CD4-positive, alpha-beta T cell treated with Interferon alpha-2 for 1 hour (primary cell): ENCODE measurements around the gene DAZL.

ENCODE experiments used
- DNase-seq, 2 donors: peaks; one replicate each; pipeline ENCODE4 v3.0.0-alpha.2; 2020 to 2022

The DAZL gene

DNA sequence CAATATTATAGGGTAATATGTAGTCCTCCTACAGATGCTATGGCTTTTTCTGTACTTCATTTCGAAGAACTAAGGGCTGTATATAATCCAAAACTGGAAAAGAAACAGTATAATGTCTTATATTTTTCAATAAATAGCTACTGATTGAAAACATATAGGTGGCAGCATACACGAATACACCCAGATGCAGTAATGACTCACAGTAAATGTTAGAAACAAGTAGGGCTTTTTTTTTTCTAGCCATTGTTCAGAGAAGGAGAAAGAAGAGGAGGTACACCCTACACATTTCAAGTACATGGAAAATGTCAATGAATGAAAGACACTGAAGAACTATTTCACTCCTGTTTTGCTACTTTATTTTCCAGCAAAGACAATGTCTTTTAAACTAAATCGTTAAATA is 9.4 kb downstream of the DAZL start:
- DNase-seq: no peak

DNA sequence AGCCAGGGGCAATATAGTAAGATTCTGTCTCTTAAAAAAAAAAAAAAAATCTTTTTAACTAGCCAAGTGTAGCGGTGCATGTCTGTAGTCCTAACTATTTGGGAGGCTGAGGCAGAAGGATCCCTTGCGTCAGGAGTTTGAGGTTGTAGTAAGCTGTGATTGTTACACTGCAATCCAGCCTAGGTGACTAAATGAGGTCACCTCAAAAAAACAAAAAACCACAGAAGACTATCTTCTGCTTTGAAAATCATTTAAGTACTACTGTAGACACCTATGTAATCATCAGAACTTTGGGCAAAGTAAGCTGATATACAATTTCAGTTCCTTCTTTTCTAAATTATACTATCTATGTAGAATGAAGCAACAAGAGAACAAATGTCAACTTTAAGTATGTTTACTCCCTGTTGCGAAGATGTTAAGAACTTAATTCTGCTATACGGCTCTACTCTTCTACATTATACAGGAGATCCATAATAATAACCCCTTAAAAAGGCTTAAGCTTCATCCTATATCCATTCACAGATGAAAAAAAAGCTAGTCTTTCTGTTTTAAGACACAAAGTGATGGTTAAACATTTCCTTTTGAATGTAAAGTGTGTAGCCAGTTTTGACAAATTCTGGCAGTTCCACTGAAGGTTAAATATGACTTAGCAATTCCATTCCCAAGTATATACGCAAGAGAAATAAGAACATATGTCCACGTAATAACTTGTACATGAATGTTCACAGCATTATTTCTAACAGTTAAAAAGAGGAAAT is 15.2 kb downstream of the DAZL start:
- DNase-seq: no peak

DNA sequence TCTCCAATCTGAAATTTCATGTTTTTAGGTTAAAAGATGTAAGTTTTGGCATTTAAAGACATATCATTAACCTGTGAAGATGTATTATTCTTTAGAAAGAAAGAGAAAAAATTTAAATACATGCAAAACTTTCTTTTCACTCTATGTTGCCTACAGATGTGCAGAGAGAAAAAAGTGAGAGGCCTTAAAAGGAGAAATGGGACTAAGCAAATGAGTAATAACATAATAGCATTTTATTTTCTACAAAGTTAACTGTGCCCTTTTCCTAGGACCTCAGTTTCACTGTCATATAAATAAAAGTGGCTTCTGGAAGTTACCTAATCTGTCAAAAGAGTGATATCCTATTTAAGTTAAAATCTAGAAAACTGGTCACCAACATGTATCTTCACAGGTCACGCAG is 16.1 kb downstream of the DAZL start:
- DNase-seq: no peak

DNA sequence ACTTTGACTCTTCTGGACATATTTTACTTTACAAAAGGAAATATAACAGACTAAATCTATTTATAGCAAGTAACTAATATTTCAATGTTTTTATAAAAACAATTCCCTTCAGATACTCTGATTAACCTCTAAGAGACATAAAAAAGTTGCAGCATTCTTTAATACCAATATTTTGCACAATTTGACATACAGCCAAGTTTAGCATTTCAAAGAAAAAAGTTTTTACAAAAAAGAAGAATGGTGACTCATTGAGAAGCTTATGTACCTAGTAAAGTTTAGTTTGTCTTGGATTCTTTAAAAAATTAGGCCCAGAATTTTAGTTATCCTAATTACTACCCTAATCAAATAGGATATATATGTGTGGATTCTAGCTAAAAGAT is 17.6 kb downstream of the DAZL start:
- DNase-seq: no peak

DNA sequence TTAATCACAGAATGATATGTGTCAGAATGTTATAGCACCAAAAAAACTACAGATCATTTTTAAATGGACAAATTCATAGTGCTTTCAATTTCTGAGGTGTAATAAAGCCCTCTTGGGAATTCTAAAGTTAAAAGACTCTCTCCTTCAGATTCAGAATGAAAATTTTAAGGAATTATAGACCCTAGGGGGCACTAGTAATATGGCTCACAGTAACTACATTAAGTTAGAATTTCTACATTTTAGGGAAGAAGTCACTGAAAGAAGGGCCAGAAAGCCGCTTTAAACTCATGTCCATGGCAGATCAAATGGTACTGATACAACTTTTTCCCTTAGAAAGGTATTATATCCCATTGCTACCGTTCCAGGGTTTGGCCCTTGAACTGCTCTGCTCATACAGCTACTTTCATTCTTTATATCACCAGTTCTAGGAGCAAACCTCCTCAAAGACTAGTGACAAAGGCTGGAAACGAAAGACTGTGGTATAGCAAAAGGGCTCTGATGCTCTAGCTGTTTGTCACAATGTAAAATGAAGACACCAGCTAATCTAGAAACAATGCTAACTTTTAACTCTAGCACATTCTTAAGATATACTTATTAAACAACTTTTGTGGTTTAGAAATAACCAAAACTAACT is 18.1 kb downstream of the DAZL start:
- DNase-seq: no peak

DNA sequence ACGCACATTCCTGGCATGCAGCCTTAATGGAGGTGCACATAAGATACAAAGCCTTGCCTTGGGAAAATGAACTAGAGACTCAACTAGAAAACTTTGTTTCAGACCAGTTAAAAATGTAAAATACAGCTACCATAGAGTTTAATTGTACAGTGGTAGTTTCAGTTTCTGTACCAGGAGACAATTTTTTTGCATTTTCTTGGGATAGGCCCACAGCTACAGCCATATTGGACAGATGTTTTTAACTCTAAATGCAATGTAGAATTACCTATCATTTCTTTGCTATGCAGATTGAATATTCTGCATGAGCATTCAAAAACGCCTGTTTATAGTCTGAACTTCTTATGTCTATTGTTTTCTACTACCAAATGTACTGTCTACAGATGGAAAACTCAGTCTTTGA is 20.3 kb downstream of the DAZL start:
- DNase-seq: no peak

DNA sequence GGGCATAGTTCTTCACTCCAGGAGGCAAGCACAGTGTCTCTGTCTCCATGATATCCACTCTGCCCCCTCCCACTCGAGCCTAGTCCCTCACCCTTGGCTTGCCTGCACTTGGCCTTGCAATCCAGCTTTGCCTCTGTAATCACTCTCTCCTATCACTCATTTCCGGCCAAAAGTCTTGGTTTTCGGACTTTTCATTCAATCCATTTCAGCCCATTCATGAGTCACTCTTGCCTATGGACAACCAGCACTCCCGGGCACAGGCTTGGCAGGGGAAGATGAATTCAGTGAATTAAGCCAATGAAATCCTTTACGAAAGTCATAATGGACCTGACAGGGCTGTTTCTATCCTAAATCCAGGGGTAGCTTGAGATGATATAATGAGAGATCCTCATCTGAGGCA is 21.7 kb downstream of the DAZL start:
- DNase-seq: no peak

DNA sequence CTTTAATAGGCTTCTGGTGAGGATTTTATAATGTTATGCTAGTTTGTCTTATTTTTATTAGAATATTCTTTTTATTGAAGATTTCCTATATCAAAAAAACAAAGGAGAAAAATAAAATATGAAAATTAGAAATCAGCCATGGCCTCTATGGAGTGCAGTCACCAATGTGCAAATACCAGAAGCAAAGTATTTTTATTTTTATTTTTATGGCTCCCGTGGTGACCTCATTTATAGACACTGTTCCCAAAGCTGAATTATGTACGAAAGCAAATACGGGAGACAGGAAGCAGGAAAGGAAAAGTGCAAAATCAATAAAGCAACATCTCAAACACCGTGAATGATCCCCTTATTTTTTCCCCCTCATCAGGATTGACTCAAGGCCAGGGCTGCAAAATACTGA is 35.1 kb downstream of the DAZL start:
- no peak for DNase-seq

DNA sequence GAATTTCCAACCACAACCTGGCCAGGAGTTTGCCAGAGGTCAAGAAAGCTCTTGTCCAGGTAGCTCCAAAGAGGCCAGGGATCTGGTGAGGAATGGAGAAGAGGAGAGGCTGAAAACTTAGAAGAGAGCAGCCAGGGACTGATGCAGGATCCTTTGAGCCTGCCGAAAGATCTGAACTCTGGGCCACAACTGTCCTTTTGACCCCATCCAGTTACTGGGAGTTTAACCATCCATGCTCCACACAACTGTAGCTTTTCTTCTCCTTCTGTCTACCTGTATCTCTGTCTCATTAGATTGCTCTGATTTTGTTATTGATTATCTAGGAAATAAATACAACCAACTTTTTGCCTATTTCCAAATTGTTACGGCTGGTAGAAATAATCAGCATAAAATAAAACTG is 36.7 kb downstream of the DAZL start:
- DNase-seq: no peak

DNA sequence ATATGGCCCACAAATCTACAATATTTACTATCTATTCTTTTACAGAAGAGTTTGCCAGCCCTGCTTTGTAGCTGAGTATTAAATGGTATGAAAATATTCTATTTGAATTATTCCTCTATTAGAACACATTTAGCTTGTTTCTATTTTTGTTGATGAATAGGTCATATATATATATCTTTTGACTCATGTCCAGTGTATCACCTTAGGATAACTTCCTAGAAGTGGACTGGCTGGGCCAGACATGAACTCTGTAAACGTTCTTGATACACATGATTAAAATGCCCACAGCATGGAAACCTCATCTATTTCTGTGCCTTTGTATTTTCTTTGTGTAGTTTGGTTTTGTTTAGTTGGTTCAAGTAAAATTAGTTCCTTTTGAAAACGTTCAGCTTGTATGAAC is 37.1 kb downstream of the DAZL start:
- no peak for DNase-seq

DNA sequence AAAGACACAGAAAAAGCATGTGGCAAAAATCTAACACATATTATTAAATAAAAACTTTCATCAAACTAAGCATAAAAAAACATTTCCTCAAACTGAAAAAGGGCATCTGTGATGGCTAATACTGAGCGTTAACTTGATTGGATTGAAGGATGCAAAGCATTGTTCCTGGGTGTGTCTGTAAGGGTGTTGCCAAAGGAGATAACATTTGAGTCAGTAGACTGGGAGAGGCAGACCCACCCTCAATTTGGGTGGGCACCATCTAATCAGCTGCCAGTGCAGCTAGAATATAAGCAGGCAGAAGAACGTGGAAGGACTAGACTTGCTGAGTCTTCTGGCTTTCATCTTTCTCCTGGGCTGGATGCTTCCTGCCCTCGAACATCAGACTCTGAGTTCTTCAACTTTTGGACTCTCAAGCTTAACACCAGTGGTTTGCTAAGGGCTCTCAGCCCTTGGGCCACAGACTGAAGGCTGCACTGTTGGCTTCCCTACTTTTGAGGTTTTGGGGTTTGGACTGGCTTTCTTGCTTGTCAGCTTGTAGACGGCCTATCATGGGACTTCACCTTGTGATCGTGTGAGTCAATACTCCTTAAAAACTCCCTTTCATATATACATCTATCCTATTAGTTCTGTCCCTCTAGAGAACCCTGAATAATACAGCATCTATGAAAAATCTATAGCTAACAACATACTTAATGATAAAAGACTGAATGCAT is 45.4 kb downstream of the DAZL start:
- no peak for DNase-seq

DNA sequence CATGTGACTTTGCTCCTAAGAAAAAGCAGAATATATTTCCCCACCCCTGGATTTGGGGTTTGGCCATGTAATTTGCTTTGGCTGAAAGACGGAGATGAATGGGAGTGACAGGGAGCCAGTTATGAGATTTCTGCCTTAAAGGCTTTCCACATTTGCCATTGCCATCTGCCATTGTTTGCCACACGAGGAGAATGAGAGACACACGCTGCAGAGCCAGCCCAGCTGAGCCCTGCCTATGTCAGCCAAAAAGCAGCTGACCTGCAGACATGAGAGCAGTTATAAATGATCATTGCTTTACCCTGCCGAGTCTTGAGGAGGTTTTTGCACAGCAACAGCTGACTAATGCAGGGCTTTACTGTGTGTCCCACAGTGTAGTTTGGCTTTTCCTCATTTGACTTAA is 51.1 kb downstream of the DAZL start:
- DNase-seq: no peak

DNA sequence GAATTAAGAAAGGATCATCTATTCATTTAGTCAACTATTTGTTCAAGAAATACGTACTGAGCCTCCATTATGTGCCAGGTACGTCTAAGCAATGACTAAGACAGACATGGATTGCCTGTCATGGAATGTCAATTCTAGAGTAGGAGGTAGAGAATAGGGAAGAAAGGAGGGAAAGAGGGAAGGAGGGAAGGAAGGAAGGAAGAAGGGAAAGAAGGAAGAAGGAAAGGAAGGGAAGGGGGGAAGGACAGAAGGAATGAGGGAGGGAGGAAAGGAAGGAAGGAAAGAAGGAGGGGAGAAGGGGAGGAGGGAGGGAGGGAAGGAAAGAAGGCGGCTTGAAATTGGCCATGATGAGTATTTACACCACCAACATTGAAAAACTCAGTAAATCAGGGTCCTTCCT is 52.5 kb downstream of the DAZL start:
- DNase-seq: no peak

DNA sequence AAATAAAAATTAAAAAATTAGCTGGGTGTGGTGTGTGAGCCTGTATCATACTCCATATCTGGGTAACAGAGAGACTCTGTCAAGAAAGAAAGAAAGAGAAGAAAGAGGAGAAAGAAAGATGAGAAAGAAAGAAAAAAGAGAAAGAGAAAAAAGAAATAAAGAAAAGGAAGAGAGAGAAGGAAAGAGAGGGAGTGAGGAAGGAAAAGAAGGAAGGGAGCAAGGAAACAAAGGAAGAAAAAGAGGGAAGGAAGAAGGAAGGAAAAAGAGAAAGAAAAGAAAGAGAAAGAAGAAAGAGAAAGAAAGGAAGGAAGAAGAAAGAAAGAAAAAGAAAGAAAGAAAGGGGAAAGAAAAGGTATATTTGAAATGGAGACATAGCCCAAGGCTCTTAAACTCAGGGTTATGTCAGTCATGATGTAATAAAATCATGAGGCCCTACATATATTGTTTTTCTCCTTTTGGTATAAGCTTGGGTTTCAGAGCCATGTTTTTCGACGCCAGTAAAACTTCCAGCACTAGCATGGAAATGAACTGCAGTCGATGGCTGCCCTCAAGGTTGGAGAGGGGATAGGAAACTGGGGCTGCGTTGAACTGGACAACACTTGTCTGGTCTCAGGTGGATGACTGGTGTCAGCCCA is 53.8 kb downstream of the DAZL start:
- DNase-seq: no peak

DNA sequence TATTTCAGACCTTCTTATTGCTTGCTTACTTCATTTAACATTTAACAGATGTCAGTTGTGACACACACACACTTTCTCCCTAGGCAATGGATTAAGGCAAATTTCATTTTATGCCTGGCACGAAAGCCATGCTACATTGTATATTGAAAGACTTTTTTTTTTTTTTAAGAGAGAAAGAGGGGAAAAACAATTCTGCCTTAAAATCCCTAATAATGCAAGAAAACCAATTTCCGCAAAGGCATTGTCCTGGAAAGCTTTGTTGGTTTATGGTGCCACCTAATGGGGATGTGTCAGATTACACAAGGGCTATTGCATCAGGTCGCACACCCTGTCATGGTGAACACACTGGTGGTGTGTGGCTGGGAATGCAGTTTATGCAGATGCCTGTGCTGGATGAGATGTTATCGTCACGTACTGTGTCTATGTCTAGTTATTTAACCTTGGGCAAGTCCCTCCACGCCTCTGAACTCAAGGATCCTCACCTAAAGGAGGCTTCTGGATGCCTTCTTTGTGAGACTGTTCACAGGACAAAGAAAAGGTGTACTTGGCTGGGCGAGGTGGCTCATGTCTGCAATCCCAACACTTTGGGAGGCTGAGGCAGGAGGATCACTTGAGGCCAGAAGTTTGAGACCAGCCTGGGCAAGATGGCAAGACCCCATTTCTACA is 54.4 kb downstream of the DAZL start:
- peak; percentile 77 to 86 for DNase-seq

DNA sequence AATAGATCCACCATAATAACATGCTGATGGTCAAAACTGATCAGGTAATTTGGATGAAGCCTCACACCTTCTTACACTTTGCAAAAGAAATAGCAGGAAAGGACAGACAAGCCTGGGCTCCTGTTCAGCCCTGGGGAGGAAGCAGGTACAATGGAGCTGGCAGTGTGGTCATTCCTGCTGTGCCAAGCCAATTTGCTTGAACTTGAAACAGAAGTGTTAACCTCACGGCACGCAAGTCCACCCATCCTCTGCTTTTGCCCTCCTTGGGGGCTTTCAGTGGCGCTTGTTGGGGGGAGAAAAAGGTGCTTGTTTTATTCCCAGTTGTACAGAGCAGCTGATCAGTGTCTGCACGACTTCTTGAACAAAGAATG is 54.9 kb downstream of the DAZL start:
- DNase-seq: no peak

DNA sequence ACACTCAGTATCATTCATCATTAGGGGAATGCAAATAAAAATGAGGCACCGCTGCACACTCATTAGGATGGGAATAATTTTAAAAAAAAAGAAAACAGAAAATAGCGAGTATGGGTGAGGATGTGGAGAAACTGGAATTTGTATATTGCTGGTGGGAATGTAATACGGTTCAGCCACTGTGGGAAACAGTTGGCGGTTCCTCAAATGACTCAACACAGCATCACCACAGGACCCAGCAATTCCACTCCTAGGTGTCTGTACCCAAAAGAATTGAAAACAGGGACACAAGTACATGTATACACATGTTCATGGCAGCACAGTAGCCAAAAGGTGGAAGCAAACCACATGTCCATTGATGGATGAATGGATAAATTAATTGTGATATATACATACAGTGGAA is 56.5 kb downstream of the DAZL start:
- no peak for DNase-seq

DNA sequence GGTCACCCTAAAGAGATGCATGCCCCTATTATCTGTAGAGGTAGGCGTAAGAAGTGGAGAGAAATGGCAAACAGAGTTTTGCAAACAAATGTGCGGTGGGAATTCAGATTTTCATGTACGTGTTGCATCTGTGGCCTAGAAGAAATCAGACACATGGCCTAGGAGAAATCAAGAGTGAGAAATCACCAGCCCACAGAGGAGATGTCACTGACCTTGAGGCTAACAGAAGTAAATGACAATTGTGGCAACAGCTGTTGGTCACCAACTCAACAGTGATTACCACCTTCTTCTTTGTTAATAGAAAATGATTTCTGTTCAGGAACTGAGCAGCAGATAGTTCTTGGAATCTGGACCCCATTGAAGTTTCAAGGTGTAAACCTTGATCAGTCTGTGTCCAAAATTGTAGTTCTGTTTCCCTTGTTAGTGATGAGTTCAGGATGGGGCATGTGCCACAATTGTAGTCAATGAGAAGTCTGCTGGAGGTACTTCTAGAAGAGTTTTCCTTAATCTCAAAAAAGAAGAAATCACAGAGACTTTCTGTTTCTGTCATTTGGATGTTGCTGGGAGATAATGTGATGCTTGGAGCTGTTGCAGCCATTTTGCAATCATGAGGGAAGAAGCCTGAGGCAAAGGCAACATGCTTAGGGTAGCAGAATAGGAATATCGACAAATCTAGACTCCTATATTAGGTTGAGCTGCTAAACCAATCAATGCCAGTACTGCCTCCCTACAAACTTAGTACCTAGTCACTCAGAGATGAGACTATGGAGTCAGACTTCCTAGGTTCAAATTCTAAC is 57.5 kb downstream of the DAZL start:
- no peak for DNase-seq

DNA sequence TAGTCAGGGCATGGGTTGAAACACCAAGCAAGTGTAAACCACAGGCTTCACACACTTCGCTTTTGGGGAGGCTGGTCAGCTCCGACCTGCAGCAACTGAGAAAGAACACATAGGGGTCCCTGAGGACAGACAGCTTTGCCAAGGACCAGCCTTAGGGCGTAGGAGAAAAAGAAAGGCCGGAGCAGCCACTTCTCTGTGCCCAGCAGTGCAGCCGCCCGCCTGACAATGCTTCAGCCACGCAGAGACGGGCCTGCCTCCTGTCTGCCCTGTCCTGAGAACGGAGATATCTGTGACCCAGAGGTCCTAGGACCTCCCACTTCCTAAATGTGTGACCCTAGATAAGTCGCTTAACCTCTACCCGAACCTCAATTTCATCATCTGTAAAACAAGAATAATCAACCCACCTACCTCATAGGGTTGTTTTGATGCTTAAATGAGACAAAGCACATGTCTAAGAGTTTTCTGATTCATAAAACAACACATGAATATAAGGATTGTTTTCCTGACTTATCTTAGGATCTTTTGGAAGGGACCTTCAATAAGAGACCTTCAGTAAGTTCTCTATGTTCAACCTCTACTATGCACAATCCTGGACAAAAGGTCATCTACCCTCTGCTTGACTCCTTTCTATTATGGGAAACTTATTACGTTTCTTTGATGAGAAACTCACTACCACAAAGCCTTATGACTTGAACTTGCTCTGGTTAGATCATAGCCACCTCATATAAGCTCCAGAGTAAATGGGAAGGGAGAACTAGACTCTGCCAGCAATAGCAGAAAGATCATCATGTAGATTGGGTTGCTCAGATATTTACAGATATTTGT is 58.8 kb downstream of the DAZL start:
- no peak for DNase-seq

DNA sequence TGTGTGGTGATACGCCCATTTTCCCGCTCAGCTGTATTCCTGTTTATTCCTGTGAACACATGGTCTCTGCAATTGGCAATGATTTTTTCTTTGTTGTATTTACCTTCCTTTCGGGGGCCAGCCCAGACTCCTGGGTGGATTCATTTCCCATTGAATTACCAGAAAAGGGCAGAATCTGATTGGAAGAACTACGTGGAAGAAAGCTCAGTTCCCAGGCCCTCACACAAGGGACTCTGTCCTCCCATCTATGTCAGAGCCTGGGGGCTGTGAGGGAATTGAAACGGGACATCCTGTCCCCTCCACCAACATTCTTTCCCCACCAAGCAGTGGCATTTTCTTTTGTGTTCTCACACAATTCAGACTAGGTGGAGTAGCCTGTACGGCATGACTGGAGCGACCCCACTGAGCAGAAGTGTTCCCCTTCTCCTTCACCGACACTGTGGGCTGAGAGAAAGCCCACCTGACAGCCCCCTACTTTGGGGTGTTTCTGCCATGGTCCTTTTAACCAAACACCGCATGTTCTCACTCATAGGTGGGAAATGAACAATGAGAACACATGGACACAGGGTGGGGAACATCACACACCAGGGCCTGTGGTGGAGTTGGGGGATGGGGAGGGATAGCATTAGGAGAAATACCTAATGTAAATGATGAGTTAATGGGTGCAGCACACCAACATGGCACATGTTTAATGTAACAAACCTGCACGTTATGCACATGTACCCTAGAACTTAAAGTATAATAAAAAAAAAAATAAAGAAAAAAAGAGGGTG is 59.6 kb downstream of the DAZL start:
- DNase-seq: no peak
